ENCODE results near the gene TBC1D5.

DNA sequence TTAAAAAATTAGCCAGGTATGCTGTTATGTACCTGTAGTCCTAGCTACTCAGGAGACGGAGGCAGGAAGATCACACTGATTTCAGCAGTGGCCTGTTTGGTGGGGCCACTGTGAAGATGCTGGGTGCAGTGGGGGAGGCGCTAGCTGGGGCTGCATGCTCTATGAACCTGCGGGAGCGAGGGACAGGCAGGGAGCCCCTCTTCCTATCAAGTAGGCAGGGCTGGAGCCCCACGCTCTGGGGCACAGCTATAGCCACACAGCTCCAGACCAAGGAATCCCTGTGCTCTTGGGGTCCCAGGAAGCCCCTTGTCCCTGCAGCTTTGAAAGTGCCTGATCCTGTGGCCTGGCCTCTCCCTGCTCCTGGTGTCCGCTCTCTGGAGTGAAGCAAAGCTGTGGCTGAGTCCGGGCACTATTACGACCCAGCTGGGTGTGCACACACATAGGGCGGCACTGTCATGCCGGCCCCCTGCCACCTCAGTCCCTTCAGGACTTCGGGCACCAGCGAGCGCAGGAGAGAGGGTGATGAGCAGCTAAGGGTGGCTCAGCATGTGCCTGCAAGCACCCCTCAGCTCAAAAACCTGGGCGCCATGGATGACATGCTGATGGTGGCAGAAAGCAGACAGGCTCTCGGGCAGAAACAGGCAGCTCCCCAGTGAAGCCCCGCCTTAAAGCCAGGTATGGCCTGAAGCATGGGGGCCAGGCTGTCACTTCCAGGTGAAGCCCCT, 262.6 kb downstream of the TBC1D5 start:
- TF ChIP-seq, protein P1, sequence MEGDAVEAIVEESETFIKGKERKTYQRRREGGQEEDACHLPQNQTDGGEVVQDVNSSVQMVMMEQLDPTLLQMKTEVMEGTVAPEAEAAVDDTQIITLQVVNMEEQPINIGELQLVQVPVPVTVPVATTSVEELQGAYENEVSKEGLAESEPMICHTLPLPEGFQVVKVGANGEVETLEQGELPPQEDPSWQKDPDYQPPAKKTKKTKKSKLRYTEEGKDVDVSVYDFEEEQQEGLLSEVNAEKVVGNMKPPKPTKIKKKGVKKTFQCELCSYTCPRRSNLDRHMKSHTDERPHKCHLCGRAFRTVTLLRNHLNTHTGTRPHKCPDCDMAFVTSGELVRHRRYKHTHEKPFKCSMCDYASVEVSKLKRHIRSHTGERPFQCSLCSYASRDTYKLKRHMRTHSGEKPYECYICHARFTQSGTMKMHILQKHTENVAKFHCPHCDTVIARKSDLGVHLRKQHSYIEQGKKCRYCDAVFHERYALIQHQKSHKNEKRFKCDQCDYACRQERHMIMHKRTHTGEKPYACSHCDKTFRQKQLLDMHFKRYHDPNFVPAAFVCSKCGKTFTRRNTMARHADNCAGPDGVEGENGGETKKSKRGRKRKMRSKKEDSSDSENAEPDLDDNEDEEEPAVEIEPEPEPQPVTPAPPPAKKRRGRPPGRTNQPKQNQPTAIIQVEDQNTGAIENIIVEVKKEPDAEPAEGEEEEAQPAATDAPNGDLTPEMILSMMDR (IDR thresholded peaks at IDR 0.05) = no peak
- TF ChIP-seq POLR2AphosphoS5 (IDR thresholded peaks at IDR 0.05) (no peak), EP300 (IDR thresholded peaks at IDR 0.05) (no peak), POLR2A (IDR thresholded peaks at IDR 0.05) (no peak)

All from sigmoid colon (tissue), 4 donors.